Measurements from ENCODE around the gene KRTAP10-3.

Gene KRTAP10-3

GRCh38 chr21:44530221-44530902, 28.2 kb downstream of the KRTAP10-3 start:
- no peak for DNase-seq (ENCODE audit: low read depth in 2 of 2)

DNA sequence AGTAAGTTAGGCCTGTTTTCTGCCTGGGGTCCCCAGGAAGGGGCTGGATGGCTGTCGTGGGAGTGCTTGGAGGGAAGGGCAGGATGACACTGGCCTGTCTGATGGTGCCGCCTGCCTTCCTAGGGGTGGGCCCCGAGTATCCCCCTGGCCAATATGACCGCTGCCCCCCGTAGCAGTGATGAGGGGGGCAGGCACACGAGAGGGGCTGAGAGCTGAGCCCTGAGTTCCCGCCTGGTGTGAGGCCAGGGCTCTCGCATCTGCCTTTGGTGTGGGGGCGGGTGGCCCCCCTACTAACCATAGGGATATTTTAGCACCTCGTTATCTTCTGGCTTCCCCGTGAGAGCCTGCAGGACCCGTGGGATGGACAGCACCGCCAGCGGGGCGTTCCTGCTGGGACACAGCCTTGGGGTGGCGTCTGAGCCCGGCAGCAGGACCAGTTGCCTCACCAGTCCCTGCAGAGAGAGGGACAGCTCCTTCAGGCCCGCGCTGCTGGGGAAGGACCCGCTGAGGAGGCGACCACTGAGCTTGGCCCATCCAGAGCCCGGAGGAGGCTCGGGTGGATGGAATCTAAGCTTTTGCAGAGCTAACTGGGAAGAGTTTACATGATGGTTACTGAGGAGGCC, 29.0 kb downstream of the KRTAP10-3 start:
- no peak for DNase-seq (ENCODE audit: low read depth in 2 of 2)

DNA sequence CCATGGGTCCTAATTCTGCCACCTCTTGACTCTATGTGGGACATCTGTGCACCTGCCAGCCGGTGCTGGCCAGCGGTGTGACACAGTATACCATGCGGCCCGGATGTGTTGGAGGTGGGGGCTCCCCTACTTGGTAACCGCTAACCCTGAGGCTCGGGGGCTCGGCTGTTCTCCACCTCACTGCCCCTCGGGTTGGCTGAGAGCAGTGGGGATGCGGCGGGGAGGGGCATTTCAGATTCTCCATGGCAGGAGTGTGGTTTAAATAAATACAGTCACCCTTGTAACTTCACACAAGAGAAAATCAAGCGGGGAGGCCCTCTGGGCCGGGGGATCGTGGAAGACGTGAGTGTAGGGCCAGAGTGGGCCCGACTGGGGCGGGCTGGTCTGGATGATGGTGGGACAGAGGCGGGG, 29.6 kb downstream of the KRTAP10-3 start:
- no peak for DNase-seq (ENCODE audit: low read depth in 2 of 2)

DNA sequence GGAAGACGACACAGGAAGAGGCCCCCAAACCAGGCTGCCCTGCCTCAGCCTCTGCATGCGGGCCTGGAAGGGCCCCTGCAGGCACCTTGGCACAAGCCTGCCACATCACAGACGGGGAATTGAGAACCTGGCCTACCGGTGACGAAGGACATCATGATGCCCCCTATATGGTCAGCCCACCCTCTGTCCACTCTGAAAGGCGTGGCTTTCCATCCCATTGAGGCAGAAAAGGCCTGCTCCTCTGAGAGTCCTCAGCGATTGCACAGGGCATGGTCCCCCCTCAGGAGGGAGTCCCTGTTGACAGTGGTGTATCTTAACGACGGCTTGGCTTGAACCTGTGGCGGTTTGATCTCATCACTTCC, 30.0 kb downstream of the KRTAP10-3 start:
- no peak for DNase-seq (ENCODE audit: low read depth in 2 of 2)

DNA sequence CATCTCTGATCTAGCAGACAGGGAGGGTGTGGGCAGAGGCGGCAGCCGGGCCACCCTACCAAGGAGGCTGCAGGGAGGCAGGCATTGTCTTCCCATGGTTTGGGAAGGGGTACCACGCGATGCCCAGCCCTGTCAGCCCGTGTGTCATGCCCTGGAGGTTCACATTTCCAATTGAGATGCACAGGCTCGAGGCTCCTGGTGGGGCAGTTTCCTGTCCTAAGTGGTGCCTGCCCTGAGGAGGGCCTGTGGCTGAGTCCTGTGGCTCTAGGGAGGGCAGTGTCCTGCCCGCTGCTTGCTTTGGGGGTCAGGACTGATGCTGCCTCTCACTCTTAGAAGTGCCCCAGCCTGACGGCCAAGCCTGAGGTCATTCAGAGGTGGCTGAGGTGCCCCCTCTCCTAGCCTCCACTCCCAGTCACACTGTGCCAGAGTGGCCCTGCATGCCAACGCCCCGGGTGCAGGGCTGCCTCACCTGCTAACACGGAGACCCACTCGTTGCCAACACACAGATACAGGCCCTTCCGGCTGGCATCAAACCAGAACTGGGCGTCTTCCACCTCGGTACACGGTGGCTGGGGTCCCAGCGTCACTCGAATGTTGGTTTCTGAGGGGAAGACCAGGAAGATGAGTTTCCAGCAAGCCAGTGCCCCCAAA, 30.5 kb downstream of the KRTAP10-3 start:
- DNase-seq (ENCODE audit: low read depth in 2 of 2) = no peak

GRCh38 chr21:44527156-44527982, 31.2 kb downstream of the KRTAP10-3 start:
- no peak for DNase-seq (ENCODE audit: low read depth in 2 of 2)

- DNase-seq (ENCODE audit: low read depth in 2 of 2) = no peak
Measured at GRCh38 chr21:44526096-44526997, 32.2 kb downstream of the KRTAP10-3 start.

- DNase-seq (ENCODE audit: low read depth in 2 of 2) = no peak
Measured at GRCh38 chr21:44525391-44526095, 33.1 kb downstream of the KRTAP10-3 start.

GRCh38 chr21:44524414-44525371, 33.9 kb downstream of the KRTAP10-3 start:
- DNase-seq (ENCODE audit: low read depth in 2 of 2) = no peak

- no peak for DNase-seq (ENCODE audit: low read depth in 2 of 2)
Measured at GRCh38 chr21:44523567-44524413, 34.8 kb downstream of the KRTAP10-3 start.

DNA sequence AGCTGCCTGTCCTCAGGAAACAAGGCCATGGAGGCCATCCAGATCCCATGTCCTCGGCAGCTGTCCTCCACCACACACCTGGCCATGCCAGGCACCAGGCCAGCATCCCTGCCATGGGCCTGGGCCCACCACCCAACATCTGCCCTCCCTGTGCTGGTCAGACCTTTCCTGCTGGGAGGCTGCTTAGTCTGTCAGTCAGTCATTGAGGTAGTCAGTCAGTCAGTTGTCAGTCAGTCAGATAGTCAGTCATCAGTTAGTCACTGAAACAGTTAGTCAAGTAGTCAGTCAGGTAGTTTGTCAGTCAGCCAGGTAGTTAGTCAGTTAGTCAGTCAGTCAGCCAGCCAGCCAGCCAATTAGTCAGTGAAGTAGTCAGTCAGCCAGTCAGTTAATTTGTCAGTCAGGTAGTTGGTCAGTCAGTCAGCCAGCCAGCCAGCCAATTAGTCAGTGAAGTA, 35.8 kb downstream of the KRTAP10-3 start:
- DNase-seq (ENCODE audit: low read depth in 2 of 2) = no peak

DNA sequence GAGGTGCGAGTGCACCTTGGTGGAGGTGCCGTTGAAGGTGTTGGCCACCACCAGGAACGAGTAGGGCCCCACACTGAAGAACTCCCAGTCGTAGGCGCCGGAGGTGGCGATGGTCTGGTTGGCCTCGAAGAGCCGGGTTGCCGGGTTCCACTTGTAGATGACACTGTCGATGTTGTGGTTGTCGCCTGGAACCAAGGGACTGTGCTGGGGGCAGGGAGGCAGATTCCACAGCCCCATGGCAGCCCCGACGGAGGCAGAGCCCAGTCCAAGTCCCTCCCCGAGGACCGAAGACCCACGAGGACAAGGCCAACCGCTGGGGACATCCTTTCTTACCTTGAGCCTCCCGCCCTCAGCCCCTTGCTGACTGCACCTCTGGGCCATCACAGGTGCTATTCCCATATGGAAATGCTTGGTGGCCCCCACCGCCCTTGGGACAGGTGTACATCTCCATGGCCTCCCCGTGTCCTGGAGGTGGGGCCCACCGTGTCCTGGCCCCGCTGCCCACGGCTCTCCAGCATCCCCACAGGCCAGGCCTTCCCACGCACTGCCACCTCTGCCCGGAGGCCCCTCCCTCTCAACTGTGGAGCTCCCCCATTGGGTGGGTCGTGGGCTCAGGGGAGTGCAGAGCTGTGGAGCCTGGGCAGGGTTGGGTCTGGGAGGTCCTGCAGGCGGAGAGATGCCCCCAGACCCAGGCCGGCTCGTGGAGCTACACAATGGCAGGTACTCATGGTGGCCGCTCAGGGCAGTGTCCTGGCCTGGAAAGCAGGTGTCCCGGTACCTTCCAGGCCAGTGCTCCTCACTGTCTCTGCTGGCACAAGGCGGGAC, 36.5 kb downstream of the KRTAP10-3 start:
- no peak for DNase-seq (ENCODE audit: low read depth in 2 of 2)

DNA sequence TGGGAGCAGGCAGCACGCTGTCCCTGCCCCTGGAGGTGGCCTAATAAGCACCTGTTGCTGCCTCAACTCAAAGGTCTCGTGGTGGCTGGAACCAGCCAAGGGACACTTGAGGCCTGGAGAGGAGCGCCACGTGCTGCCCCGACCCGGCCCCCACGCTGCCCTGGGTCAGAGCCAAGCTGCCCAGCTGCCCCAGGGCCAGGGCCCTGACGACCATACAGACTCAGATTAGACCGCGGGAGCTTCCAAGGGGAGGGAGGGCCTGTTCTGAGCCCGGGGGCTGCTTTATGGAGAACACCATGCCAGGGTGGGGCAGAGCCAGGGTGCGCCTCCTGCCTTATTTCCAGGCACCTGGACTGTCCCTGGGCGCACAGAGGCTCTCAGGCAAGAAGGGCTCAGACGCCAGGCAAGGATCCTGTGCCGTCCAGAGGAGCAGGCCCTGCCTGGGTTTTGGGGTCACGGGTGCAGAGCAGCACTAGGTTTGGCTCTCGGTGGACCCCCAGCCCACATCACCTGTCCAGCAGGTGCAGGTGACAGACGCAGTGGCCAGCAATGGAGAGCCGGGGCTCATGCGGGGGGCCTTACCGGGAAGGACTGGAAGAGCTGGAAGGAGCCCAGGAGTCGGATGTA, 37.2 kb downstream of the KRTAP10-3 start:
- DNase-seq (ENCODE audit: low read depth in 2 of 2) = no peak

- DNase-seq (ENCODE audit: low read depth in 2 of 2) = no peak
Measured at GRCh38 chr21:44520326-44521300, 38.0 kb downstream of the KRTAP10-3 start.

DNA sequence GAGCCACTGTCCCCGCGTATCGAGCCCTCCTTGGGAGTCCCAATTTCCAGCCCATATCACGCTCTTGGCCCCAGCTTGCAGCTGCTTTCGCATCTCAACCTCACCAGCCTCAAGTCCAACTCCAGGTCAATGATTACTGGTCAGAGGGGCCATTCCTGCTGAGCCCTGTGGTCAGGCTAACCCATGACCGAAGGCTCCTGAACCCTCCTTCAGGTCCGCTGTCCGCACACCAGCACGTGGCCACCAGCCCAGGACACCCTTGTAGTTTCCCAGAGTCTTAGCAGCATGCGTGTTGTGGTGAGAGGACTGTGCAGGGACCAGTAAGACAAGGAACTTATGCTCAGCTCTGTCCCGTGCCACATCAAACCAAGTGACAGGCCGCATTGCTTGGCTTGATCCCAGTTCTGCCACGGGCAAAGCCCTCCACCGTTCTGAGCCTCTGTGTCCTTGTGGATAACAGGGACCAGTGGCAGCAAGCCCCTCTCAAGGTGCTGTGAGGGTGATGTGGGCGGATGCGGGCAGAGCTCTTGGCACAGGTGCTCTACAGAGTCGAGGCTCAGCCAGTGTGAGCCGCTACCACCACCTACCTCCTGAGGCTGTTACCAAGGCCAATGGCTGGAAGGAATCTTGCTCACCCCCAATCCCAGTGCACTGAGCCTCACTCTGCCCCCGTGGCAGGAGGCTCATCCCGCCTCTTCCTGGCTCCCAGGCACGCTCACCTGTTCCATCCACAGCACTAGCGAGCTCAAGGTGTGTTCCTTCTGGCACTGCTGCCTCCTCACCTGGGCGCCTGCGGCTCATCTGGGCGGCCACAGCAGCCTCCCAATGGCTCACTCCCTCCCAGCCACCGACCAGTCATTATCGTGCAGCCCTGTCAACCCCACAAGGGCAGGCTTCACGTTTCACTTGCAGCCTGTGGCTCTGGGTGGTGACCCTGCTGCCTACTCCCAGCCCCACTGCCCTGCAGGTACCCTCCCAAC, 39.0 kb downstream of the KRTAP10-3 start:
- DNase-seq (ENCODE audit: low read depth in 2 of 2) = no peak
